ENCODE data around the gene GTPBP2.
"Not testable (repeated sequence)": the region's sequence is repeated elsewhere in the genome, so short reads cannot be mapped to it uniquely, and the experiment has no call there.

GTPBP2 gene

DNA sequence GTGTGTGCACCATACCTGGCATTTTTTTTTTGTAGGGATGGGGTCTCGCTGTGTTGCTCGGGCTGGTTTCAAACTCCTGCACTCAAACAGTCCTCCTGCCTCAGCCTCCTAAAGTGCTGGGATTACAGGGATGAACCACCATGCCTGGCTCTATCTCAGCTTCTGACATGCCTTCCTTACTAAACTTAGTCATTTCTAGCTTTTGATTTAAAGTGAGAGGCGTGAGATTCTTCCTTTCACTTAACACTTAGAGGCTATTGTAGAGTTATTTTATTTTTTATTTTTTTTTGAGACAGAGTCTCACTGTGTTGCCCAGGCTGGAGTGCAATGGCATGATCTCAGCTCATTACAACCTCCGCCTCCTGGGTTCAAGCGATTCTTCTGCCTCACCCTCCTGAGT lies 33.9 kb upstream of the GTPBP2 start:
- DNase-seq (ENCODE audit: extremely low read depth in 1 of 2, low read depth in 1 of 2): not testable (repeated sequence)

DNA sequence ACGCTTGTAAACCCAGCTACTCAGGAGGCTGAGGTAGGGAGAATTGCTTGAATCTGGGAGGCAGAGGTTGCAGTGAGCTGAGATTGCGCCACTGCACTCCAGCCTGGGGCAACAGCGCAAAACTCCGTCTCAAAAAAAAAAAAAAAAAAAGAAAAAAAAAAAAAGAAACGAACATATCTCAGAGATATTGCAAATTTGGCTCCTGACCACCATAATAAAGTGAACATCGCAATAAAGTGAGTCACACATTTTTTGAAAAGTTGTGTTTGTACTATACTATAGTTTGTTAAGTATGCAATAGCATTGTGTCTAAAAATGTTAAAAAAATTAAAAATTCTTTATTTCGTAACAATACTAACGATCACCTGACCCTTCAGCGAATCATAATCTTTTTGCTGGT lies 29.1 kb upstream of the GTPBP2 start:
- no peak for DNase-seq (ENCODE audit: extremely low read depth in 1 of 2, low read depth in 1 of 2)

DNA sequence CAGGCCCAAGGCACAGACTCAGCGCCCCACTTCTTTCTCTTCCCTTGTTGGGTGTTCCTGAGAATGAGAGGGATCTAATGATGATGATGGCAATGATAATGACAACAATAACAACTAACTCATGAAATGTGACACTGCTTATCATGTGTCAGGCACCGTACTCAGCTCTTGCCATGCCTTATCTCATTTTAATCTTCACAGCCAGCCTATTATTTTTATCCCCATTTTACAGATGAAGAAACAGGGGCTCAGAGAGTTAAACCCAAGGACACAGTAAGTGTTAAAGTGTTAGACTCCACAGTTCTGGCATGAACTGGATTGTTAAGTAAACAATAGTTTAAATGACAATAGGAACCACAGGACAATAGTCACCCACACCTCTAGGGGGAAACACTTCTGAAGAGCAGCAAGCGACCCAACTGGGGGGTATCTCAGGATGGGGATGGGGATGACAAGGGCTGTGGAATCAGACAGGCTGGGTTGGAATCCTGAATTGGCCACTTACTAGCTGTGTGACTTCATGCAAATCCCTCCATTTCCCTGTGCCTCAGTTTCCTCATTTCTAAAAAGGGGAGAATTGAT lies 28.2 kb upstream of the GTPBP2 start:
- DNase-seq (ENCODE audit: extremely low read depth in 1 of 2, low read depth in 1 of 2): no peak

DNA sequence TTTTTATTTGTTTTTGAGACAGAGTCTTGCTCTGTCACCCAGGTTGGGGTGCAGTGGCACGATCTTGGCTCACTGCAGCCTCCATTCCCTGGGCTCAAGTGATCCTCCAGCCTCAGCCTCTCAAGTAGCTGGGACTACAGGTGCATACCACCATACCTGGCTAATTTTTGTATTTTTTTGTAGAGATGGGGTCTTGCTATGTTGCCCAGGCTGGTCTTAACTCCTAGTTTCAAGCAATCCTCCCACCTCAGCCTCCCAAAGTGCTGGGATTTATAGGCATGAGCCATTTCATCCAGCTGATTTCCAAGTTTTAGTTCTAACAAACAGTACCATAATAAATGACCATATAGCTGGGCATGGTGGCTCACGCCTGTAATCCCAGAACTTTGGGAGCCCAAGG lies 23.8 kb upstream of the GTPBP2 start:
- not testable (repeated sequence) for DNase-seq (ENCODE audit: extremely low read depth in 1 of 2, low read depth in 1 of 2)

DNA sequence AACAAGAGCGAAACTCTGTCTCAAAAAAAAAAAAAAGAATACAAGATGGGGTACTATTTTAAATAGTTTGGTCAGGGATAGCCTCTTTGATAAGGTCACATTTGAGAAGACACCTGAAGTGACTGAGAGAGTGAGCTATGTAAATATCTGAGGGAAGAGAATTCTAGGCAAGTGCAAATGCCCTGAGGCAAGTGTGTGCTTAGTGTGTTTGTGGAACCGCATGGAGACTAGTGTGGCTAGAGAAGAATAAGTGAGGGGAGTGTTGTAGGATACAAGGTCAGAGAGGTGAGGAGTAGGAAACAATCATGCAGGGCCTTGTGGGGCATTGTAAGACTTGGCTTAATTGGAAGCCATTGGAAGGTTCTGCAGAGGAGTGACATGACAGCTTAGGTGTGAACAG lies 19.2 kb upstream of the GTPBP2 start:
- no peak for DNase-seq (ENCODE audit: extremely low read depth in 1 of 2, low read depth in 1 of 2)

DNA sequence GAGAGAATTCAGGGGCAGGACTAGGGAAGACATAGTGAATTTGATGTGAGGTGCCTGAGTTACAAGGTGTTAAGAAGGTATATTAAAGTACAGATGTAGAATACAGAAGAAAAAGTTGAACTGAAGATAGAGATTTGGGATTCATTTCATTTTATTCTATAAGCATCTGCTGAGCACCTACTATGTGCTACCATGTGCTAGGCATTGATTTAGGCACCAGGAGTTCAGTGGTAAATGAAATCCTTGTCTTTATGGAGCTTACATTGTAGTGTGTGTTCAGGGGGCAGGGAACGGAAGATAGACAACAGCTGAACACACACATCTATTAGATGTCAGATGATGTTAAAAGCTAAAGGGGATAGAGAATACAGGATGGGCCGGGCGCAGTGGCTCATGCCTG lies 18.5 kb upstream of the GTPBP2 start:
- no peak for DNase-seq (ENCODE audit: extremely low read depth in 1 of 2, low read depth in 1 of 2)

DNA sequence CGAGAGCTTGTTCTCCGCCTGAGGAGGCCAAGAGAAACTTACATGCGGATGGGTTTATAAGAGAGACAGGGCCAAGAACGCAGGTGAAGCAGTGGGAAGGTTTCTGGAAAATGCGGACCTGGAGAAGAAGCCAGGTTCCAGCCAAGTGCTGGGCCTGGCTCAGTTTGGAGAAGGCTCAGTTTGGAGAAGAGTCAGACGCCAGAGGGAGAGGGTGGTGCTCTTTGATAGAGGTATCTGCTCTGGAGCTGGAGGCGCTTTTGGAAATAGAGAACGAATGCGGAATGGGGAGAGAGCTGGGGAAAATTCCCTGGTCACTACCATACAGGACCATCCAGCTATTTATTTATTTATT lies 16.5 kb upstream of the GTPBP2 start:
- no peak for DNase-seq (ENCODE audit: extremely low read depth in 1 of 2, low read depth in 1 of 2)

DNA sequence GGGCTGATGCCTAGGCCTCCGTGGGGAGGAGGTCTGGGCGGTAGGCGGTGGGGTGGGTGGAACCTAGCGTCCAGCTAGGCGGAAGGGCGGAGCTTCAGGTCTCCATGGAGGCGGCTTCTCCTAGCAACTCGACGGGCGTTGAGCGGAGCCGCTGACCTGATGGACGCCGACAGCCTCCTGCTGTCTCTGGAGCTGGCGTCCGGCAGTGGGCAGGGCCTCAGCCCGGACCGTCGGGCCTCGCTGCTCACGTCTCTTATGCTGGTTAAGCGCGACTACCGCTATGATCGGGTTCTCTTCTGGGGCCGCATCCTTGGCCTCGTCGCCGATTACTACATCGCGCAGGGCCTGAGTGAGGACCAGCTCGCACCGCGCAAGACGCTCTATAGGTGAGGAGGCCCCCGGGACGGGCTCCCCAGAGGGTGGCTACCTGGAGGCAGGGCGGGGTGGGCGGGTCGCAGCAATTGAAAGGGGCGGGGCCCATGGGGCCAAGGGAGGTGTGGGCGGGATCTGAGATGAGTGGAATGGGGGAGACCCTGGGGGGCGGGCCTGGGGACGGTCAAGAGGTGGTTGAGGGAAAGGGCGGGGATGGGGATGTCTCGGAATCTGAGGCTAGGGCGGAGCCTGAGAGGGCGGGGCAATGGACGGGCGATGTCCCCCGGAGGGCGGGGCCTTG lies 16.0 kb upstream of the GTPBP2 start, which contains the start of gene RSPH9:
TSS of gene RSPH9 (plus strand) at position 97 of the 673 bp plus-strand sequence. CDS start at position 160, 63 bp downstream.
- peak in 1 of 2 donors; percentile 51 for DNase-seq (ENCODE audit: extremely low read depth in 1 of 2, low read depth in 1 of 2)

DNA sequence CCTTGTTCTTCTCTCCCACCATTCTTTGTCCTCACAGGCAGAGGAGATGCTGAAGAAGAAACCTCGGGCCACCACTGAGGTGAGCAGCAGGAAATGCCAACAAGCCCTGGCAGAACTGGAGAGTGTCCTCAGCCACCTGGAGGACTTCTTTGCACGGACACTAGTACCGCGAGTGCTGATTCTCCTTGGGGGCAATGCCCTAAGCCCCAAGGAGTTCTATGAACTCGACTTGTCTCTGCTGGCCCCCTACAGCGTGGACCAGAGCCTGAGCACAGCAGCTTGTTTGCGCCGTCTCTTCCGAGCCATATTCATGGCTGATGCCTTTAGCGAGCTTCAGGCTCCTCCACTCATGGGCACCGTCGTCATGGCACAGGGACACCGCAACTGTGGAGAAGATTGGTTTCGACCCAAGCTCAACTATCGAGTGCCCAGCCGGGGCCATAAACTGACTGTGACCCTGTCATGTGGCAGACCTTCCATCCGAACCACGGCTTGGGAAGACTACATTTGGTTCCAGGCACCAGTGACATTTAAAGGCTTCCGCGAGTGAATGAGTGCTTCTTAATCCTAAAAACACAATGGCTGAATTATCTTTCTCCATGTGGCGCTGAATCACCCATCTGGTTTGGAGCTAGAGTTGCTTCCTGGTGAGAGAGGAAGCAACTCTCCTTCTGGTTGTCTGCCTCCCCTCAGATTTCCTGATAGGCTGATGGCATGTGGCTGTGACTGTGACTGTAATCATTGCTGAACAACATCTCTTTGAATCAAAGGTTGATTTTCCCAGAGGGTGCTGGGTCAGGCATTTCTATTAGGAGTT lies 11.1 kb upstream of the GTPBP2 start:
- DNase-seq (ENCODE audit: extremely low read depth in 1 of 2, low read depth in 1 of 2): no peak

DNA sequence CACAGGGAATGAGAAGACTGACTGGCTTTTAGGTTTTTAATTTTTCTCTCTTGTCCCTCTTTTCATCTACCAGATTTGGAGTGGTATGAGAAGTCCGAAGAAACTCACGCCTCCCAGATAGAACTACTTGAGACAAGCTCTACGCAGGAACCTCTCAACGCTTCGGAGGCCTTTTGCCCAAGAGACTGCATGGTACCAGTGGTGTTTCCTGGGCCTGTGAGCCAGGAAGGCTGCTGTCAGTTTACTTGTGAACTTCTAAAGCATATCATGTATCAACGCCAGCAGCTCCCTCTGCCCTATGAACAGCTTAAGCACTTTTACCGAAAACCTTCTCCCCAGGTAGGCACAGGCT lies 7.2 kb upstream of the GTPBP2 start:
- DNase-seq (ENCODE audit: extremely low read depth in 1 of 2, low read depth in 1 of 2): no peak

DNA sequence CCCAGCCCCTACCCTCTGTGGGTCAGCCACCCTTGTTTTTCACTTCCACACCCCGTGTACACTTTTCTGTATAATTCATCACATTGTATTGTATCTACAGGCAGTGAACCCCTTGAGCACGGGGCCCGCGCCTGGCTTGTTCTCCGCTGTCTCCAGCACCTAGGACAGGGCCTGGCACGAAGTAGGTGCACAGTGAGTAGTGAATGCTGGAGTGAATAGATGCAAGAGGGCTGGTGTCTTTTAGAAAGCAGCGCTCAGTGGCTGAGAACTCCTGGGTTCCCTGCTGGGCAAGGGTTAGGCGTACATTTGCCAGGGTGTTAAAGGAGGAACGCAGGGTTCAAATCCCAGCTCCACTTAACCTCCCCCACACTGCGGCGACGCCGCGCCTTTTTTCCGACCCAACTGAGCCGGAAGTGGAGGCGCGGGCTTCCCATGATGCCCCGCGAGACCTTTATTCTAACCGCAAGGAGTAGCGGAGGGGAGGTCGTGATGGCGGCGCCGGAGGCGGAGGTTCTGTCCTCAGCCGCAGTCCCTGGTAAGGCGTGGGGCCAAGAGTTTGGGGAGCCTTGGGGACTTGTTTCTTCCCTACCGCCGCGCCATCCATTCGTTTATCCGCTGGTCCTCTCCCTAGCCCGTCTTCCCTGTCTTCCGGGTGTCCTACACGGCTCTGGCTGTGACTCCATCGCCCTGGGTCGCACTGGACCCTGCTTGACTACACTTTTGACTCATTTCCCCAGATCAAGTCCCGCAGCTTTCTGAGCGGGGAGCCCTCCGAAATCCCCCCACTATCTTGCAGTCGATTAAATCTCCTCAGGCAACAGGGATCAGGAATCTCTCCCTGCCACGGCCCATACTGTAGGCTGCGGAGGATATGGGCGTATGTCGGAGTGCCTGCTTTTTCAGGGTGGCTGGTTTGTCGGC lies 6.6 kb upstream of the GTPBP2 start, which contains the start of gene MAD2L1BP:
TSS of gene MAD2L1BP (plus strand) at position 454 of the 921 bp plus-strand sequence. CDS start at position 490, 36 bp downstream.
- DNase-seq (ENCODE audit: extremely low read depth in 1 of 2, low read depth in 1 of 2): peak; percentile 51 to 80

DNA sequence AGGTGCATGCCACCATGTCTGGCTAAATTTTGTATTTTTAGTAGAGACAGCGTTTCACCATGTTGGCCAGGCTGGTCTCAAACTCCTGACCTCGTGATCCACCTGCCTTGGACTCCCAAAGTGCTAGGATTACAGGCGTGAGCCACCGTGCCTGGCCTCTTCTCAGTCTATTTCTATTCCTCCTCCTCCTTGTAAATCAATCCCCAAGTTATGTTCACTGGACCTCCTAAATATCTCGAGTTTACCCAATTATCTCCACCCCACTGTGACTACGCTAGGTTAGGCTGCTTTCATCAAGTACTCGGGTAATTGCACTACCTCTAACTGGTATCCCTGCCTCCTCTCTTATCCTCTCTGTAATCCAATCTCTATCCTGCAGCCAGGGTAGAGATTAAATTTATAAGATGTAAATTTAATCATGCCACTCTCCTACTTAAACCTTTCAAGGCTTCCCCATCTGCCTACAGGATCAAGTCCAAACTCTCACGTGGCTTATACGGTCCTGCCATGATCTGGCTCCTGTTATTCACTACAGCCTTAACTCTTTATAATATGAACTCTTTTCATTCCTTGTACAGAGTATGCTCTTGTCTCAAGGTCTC lies 5.7 kb upstream of the GTPBP2 start:
- DNase-seq (ENCODE audit: extremely low read depth in 1 of 2, low read depth in 1 of 2): no peak

DNA sequence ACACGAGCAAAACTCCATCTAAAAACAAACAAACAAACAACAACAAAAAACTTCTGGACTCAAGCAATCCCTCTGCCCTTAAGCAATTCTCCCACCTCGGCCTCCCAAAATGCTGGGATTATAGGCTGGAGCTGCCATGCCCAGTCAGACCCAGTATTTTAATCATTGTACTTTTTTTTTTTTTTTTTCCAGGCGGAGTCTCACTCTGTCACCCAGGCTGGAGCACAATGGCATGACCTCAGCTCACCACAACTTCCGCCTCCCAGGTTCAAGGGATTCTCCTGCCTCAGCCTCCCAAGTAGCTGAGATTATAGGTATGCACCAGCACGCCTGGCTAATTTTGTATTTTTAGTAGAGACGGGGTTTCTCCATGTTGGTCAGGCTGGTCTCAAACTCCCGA lies 3.9 kb upstream of the GTPBP2 start:
- not testable (repeated sequence) for DNase-seq (ENCODE audit: extremely low read depth in 1 of 2, low read depth in 1 of 2)

DNA sequence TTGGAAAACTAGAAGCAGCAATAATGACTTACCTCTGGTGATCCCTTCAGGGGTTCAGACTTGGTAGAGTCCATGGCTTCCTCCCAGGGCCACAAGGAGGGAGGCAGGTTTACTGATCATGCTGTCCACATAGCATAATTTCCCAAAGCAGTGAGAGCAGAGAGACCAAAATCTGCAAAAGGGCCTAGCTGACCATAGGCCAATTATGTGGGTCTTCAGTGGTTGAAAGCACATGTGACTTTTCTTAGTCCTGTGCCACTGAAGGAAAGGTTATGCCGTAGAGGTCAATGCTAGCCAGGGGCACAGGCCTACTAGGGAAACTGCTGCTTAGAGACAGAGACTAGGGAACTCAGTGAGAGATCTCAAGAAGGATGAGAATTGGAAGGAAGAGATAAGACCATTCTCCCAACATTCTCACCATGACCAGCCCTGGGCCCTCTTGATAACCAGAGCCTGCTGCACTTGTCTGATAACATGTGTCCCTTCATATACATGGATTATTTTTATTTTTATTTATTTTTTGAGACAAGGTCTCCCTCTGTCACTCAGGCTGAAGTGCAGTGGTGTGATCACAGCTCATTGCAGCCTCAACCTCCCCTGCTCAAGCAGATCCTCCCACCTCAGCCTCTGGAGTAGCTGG lies 2.0 kb upstream of the GTPBP2 start:
- DNase-seq (ENCODE audit: extremely low read depth in 1 of 2, low read depth in 1 of 2): no peak

DNA sequence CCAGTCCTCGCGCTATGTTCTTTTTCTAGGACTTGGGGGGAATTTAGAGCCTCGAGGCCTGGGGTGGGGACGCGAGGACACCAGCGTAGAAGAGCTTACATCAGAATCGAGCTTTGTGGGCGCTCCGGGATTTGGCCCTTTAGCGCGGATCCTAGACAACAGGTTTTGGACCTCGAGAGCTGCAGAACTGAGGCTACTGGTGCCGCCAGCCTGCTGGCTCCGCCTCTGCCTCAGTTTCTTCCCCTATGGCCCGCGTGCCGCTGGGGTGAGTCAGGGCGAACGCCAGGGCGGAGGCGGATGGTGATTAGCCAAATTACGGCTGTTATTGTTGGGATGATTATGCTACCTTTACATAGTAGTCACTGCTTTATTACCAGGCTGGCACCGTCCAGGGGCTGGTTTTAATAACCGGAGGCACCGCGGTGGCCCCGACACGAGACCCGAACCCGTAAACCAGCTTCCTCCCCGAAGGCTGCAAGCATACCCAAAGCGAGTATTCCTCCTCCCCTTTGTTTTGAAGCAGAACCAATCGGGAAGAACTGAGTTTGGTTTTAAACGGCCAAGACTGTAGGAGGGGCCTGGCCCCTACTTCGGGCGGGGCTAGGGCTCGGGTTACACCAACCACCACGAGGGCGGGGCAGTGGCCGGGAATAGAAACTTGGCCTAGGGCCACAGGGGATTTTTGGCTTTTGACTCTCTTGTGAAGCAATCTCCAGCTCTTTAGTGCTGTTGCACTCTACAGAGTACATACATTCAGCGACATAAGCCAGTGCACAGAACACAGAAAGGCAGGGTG lies 639 bp upstream of the GTPBP2 start:
- DNase-seq (ENCODE audit: extremely low read depth in 1 of 2, low read depth in 1 of 2): peak; percentile 58 to 79

DNA sequence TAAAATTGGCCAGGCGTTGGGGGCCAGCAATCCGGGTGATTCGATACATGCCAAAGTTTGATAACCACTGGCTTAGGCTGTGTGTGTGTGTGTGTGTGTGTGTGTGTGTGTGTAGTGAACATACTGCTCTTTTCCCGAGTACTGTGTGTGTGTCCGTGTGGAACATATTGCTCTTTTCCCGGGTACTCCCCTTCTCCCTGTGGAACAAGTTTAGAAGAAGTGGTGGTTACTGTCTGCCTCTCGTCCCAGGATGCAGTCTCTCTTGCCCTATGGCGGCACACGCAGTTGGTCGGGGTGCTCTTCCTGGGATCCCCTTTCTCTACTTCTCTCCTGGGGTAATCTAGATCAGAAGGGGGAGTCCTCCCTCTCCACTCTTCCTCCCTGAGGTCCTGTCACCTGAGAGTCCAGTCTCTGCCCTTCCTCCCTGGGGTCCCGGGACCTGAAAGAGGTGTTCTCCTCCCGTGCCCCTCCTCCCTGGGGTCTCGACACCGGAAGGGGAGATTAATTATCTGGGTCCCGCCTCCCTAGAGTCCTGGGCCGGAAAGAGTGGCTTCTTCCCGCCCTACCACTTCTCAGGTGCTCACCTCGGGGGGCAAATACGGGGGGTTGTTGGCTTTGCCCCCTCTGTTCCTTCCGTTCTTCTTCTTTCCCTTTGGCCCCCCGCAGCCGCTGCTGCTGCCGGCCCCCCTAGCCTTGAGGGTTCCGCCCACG lies 516 bp downstream of the GTPBP2 start:
- peak in 1 of 2 donors; percentile 32 for DNase-seq (ENCODE audit: extremely low read depth in 1 of 2, low read depth in 1 of 2)

DNA sequence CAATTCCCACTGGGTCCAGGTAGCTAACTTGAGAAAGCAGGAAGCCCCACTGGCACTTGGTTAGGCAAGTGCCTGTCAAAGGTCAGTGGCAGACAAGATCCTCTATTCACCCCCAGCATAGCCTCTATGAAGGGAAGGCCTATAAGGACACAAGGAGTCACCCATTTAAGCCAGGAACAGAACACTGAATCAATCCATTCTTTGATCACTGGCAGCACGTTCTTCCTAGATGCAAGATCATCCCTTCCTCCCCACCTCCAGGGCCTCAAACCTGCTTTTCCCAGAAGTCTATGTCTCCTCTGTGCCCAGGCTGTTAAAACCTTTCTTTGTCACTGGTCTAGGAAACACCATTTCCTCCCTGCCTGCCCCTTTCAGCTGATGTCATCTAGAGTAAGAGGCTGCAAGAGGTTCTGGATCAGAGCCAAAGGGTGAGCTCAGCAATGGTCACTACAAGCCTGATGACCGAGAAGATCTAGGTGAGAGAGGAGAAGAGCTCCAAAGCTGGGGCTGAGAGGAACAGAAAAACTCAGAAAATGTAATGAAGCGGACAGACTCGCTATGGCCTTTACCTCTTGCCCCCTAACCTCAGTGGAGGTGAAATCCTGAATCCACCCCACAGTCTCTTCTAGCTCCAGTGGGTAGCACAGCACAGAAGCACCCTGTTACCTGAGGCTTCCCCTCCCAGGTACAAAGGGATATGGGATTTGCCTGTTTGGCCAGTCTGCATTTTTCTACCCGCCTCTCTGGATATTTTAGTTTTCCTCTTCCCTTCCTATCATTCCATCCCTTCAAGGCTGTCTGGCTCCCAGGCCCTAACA lies 1.8 kb downstream of the GTPBP2 start:
- DNase-seq (ENCODE audit: extremely low read depth in 1 of 2, low read depth in 1 of 2): no peak

All from activated CD8-positive, alpha-beta memory T cell treated with anti-CD3 and anti-CD28 coated beads for 1 hour (primary cell).